GM12864 (cell line): Measurements from ENCODE around the gene ABCC2.
"Not testable (repeated sequence)": the region's sequence is repeated elsewhere in the genome, so short reads cannot be mapped to it uniquely, and the experiment has no call there.

Experiments
- DNase-seq: peaks from one replicate; pipeline ENCODE4 v3.0.0-alpha.2; 2011; ENCODE audit warnings: low read depth
- H3K4me3 ChIP-seq: 2 replicates; pipeline ENCODE4 v1.5.1; 2011; ENCODE audit warnings: mild to moderate bottlenecking, low read depth, low read length, control low read depth
- TF ChIP-seq, protein P1 (sequence below): IDR thresholded peaks from 2 replicates; pipeline ENCODE4 v1.5.1; 2011; ENCODE audit warnings: low read depth, mild to moderate bottlenecking, moderate library complexity, low read length, control low read depth, inconsistent platforms; ENCODE audit errors: missing control alignments

ABCC2 gene

DNA sequence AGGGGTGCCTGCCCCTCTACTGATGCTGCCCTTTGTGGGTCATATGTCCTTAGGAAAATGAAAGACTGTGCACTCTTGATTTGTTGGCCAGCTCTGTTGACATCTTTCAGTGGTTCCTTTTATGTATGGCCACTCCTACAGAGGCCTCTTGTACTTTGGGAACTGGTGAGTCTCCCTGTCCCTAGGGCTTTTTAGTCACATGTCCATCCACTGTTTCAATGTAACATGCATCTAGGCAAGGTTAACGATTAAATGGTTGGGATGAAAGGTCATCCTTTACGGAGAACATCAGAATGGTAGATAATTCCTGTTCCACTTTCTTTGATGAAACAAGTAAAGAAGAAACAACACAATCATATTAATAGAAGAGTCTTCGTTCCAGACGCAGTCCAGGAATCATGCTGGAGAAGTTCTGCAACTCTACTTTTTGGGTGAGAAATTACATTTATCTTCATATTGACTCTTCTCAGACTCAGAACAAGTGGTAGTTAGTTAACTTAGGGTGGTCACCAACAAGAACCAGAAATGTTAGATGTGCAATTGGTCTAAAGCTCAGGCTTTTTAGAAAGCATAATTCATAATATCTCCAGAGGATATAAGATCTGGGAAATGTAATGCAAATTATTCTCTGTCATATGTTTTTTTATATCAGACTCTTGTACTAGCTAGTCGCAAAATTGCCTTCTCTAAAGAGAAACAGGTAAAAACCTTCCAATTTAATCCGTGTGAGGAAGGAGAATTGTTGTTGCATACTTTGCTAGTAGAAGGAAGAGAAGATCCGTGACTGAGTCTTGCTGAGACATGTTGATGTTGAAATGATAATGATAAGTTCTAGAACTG is at the start of gene ABCC2:
ABCC2 (plus strand) TSS at position 194 of the 840 bp plus-strand sequence; CDS start at position 399, 205 bp downstream.
- H3K4me3 ChIP-seq: no peak within 1 kb of the TSS
- DNase-seq: no peak
- TF ChIP-seq, protein P1, sequence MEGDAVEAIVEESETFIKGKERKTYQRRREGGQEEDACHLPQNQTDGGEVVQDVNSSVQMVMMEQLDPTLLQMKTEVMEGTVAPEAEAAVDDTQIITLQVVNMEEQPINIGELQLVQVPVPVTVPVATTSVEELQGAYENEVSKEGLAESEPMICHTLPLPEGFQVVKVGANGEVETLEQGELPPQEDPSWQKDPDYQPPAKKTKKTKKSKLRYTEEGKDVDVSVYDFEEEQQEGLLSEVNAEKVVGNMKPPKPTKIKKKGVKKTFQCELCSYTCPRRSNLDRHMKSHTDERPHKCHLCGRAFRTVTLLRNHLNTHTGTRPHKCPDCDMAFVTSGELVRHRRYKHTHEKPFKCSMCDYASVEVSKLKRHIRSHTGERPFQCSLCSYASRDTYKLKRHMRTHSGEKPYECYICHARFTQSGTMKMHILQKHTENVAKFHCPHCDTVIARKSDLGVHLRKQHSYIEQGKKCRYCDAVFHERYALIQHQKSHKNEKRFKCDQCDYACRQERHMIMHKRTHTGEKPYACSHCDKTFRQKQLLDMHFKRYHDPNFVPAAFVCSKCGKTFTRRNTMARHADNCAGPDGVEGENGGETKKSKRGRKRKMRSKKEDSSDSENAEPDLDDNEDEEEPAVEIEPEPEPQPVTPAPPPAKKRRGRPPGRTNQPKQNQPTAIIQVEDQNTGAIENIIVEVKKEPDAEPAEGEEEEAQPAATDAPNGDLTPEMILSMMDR: no peak

DNA sequence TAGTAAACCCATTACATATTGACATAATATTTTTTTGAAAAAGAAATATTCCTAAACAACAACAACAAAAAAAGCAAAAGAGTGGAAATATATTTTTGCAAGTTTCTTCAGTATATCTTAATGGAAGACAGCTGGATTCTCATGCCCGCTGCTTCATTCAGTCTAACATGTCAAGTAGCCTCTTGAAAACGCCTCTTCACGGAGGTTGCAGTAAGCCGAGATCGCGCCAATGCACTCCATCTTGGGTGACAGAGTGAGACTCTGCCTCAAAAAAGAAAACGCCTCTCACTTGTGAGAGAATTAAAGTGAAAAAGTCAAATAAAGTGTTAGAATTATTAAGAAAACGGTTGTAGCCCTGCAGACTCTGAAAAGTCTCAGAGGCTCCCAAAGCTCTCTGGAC is 49.1 kb upstream of the ABCC2 start:
- TF ChIP-seq, protein P1: no peak
- DNase-seq: no peak
- peak overlapping the region; percentile 81; the same call in 1 of the 2 replicates for H3K4me3 ChIP-seq

DNA sequence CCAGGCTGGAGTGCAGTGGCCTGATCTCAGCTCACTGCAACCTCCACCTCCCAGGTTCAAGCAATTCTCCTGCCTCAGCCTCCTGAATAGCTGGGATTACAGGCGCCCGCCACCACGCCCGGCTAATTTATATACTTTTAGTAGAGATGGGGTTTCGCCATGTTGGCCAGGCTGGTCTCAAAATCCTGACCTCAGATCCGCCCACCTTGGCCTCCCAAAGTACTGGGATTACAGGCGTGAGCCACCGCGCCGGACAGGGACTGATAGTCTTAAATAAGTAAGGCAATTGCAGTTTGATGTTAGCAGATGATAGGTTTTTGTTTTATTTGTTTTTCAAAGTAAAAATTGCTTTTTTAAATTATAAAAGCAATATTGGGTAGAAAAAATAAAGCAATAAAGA is 48.3 kb upstream of the ABCC2 start:
- DNase-seq: not testable (repeated sequence)

DNA sequence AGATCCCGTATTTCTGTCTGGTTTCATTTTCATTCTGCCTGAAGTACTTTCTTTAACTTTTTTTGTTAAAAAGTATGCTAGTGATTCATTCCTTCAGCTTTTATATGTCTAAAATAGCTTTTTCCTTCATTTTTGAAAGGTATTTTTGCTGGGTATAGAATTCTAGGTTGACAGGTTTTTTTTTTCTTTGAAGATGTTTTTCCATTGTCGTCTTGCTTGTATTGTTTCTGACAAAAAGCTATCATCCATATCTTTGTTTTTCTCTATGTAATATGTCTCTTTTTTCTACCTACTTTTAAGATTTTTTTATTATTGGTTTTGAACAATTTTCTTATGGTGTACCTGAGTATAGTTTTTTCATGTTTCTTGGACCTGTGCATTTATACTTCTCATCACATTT is 42.2 kb upstream of the ABCC2 start:
- H3K4me3 ChIP-seq: no peak overlapping the region
- DNase-seq: no peak
- TF ChIP-seq, protein P1: no peak

More for the DNA sequence above, 48.3 kb upstream of the ABCC2 start:
- H3K4me3 ChIP-seq: not testable (repeated sequence)

DNA sequence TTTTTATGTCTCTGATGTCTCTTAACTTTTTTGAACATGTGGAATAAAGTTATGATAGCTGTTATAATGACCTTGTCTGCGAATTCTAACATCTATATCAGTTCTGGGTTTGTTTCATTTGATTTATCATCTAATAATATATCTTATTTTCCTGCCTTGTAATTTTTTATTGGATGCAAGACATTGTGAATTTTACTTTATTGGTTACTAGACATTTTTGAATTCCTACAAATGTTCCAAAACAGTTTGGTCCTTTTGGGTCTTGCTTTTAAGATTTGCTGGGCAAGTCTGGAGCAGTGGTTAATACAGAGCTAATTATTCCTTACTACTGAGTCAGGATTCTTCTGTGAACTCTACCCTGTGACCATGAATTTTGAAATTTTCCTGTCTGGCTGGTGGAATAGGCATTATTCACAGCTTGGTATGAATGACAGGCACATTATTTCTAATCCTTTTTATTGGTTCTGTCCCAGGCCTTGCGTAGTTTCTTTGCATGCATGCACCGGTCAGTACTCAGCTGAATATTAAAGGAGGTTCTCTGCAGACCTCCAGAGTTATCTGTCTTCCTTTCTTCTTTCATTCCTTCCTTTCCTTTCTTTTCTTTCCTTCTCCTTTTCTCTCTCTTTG is 41.4 kb upstream of the ABCC2 start:
- no peak for DNase-seq
- TF ChIP-seq, protein P1: no peak
- no peak overlapping the region for H3K4me3 ChIP-seq

DNA sequence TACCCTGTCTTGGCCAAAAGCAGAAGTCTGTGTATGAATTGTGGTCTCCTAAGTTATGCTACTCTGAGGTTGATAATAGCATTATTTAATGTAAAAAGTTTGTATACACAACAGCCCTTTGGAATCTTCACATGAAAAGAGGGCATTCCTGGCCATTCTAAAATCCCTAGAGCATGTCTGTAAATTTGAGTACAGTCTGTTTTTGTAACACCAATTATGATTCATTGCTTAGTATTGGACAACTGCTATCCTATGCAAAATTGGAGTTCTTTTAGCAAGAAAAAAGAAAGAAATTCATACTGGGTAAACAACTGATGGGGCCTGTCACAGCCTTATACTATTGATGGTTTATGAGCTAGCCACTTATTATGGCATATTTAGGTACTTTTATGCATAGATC is 40.2 kb upstream of the ABCC2 start:
- TF ChIP-seq, protein P1: no peak
- H3K4me3 ChIP-seq: no peak overlapping the region
- DNase-seq: no peak

DNA sequence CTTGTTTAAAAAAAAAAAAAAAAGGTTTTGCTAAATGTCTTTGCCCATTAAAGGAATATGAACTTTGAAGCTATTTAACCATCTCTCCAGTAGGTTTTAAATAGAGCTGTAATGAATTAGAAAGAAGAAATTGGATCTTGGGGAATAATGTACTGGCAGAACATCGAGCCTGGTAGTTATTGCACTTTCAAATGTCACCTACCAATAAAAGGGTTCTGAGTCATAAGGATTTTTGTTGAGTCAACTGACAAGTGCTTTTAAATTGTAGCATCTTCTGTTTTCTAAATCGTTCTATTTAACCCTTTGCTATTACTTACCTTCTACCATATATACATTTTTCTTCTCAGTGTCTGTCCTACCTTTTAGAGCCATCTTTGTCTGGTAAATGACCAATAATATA is 39.7 kb upstream of the ABCC2 start:
- H3K4me3 ChIP-seq: no peak overlapping the region
- no peak for DNase-seq
- TF ChIP-seq, protein P1: no peak
